ENCODE measurements around the gene PSEN1.
A peak's percentile ranks its signal among the peaks of the same experiment; 100 is the strongest.

Gene PSEN1

GRCh38 chr14:73242357-73242901 lies 106.1 kb downstream of the PSEN1 start:
- DNase-seq: no peak

DNA sequence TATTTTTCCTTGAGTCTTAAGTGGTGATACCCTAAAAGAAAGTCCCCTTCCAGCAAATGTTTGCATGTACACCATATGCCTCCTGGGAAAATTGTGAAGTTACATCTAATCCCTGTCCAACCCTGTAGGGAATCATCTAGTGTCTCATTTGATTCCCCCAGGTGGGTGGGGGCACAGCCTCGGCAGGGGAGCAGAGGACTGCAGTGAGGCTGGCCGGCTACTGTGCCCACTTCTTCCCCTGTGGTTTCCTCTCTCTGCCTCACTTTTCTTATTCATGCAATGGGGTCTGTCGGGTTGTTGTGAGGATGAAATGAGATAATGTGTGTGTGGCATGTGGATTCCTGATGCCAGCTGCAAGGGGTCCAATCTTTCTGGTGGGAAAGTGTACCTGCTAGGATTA lies 107.0 kb downstream of the PSEN1 start:
- DNase-seq: no peak

GRCh38 chr14:73243748-73244147 lies 107.4 kb downstream of the PSEN1 start:
- no peak for DNase-seq

- no peak for DNase-seq
Observed at GRCh38 chr14:73244541-73245290, 108.4 kb downstream of the PSEN1 start.

GRCh38 chr14:73245480-73246325 lies 109.4 kb downstream of the PSEN1 start:
- DNase-seq: peak; percentile 48

DNA sequence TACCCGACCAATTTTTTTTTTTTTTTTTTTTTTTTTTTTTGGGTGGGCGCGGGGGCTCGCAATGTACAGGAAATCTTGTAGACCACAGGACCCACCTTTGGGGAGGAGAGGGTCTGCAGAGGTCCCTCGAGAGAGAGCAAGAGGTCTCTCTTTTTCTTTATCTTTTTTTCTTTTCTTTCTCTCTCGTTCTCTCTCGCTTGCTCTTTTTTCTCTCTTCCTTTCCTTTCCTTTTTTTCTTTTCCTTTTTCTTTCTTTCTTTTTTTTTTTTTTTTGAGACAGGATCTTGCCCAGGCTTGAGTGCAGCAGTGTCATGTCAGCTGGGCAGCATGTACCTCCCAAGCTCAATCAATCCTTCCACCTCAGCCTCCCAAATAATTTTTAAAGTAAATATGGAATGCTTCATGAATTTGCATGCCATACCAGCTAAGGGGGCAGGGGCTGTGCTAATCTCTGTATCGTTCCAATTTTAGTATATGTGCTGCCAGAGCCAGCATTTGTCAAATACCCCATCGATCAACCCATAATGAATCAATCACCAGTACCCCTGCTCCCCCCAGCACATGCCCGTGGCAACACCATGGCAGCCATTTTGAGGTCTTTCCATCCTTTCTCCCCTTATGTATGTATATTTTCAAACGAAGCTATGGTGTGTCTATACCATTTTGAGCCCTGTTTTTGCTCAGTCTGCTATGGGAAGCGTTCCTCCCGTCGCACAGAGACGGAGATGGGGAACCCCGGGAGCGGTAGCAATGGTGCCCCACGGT lies 110.3 kb downstream of the PSEN1 start:
- no peak for DNase-seq

DNA sequence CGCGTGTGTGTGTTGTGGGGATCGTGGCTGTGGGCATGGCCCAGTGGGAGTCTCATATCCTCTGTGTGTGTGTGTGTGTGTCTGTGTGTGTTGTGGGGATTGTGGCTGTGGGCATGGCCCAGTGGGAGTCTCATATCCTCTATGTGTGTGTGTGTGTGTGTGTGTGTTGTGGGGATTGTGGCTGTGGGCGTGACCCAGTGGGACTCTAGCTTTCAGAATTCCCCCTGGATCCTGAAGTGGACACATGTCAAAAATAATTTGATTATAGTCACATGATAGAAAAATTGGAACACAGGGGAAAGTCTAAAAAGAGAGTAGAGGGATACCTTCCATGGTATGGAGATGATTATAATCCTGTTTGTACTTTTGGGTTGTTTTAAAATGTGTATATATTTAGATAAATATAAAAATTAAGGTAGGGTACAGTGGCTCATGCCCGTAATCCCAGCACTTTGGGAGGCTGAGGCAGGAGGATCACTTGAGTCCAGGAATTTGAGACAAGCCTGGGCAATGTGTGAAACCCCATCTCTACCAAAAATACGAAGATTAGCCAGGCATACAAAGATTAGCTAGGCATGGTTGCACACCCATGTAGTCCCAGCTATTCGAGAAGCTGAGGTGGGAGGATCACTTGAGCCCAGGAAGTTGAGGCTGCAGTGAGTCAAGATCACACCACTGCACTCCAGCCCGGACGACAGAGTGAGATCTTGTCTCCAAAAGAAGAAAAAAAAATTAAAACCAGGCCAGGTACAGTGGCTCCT lies 112.0 kb downstream of the PSEN1 start:
- DNase-seq: no peak

DNA sequence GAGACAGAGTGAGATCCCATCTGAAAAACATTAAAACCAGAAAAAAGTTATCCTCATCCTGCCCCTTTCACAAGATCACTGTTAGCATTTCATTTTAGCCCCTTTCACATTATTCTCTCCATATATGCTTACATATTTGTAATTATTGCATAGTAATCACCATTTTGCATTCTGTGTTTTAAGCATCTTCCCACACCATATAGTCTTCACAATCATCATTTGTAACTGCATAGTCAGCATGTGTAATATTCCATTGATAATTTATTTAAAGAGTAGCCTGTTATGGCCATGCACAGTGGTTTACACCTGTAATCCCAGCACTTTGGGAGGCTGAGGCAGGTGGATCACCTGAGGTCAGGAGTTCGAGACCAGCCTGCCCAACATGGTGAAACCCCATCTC lies 112.8 kb downstream of the PSEN1 start:
- no peak for DNase-seq

DNA sequence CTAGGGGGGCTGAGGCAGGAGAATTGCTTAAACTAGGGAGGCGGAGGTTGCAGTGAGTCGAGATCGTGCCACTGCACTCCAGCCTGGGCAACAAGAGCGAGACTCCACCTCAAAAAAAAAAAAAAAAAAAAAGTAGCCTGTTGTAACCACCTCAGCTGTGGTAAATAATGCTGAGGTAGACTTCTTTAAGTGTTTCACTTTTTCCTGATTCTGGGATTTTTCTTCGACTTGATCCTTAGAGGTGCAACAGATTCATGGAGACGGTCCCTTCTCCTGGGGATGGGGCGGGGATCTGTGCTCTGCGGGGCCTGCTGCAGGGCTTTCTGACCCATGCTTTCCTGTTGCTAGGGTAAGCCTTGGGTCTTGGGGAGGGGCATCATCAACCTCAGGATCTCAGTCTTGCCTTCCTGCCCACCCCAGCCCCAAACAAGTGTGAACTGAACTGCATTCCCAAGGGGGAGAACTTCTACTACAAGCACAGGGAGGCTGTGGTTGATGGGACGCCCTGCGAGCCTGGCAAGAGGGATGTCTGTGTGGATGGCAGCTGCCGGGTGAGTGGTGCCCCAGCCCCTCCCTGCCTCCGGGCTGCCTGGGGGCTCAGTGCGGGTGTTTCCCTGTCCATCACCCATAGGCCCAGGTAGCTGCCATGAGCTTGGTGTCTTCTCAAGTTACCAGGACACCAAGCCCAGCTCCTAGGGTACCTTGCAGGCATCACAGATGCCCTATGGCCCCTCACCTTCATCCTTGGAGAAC lies 113.4 kb downstream of the PSEN1 start:
- no peak for DNase-seq

DNA sequence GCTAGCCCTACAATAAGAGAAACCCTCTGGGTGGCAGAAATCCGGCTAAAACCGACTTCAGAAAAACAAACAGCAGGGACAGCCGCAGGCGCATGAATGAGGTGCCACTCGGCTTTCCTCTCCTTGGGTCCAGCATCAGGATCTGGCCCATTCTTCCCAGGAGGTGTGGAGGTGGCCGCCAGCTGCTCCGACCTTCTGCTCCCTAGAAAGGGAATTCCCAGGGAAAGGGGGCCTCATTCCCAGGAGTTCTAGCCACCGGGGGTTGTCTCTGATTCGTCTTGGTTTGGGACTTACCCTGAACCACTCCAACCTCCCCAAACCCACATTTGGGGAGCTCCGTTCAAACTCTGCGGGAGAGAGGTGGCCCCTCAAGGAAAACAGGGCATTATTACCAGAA lies 114.0 kb downstream of the PSEN1 start:
- no peak for DNase-seq

DNA sequence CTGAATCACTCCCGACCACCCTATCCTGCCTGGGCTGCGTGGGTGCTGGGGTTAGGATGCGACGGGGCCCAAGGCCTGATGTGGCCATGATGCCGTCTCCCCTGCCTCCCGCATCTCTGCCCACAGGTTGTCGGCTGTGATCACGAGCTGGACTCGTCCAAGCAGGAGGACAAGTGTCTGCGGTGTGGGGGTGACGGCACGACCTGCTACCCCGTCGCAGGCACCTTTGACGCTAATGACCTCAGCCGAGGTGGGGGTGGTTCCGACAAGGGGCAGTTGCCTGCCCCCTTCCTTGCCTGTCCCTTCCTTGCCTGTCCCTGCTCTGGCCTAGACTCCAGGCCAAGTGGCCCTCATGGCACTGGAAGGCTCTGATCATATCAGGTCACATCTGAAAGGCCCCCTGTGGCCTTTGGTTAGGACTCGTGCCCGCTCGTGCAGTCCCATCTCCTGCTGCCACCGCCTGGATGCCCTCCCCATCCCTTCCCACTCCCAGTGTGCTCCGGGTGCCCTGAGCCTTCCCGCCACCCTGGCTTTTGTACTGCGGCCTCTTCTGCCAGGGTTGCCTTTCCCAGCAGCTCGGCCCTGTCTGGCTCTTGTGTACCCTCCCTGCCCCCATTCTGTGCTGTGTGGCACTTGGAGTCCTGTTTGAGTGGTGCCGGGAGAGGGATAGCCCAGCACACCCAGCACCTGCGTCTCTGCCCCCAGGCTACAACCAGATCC lies 114.6 kb downstream of the PSEN1 start:
- no peak for DNase-seq

GRCh38 chr14:73251516-73252215 lies 115.4 kb downstream of the PSEN1 start:
- DNase-seq: no peak

DNA sequence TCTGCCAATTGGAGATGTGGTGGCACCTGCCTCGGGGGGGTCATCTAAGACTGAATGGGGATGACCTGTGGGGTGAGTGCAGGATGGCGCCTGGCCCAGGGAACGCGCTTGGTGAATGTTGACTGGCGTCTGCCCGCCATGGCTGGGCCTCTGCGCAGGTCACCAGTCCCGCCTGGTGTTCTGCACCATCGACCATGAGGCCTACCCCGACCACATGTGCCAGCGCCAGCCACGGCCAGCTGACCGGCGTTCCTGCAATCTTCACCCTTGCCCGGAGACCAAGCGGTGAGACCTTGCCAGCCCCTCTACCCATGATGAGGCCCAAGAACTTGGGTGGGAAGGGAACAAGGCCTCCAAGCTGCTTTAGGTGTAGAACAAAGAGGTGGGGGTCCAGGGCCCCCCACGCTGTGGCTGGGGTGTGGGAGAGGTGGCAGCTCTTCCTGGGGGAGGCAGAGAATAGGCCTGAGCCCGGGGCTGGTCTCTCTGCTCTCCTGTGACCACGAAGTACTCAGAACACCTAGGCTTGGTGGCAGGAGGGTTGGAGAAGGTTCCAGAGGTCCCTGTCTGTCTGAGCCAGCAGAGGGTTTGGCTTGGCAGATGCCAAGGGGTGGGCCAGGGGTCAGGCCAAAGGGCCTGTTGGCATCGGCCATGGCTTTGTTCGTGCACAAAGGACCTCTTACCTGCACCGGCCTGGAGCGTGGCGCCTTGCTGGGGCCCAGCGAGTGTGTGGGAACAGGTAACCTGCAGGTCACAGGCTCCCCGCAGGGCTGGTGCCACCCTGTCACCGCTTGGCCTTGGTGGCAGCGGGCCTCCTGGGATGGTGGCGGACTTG lies 116.4 kb downstream of the PSEN1 start:
- no peak for DNase-seq

- no peak for DNase-seq
Observed at GRCh38 chr14:73253323-73253610, 117.0 kb downstream of the PSEN1 start.

- no peak for DNase-seq
Observed at GRCh38 chr14:73253721-73254120, 117.4 kb downstream of the PSEN1 start.

DNA sequence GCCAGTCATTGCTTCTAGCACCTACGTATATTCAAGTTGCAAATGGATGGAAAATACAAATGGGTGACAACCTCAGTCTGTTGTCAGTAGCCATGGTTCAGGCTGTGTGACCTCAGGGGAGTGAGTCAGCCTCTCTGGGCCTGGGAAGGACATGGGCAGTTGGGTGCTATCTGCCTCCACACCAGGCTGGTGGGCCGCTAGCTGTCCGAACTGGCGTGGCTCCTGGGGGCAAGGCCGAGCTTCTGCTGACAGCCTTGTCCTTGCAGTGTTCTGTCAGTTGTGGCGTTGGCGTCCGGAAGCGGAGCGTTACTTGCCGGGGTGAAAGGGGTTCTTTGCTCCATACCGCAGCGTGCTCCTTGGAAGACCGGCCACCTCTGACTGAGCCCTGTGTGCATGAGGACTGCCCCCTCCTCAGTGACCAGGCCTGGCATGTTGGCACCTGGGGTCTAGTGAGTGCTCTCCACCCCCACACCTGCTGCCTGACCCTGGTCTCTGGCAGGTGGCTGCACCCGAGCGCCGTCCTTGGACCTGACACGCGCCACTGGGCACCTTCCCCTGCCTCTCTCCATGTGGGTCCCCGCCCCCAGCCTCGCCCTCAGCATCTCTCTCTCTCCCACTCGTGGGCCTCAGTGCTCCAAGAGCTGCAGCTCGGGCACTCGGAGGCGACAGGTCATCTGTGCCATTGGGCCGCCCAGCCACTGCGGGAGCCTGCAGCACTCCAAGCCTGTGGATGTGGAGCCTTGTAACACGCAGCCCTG lies 118.1 kb downstream of the PSEN1 start:
- DNase-seq: no peak

GRCh38 chr14:73255005-73255400 lies 118.7 kb downstream of the PSEN1 start:
- no peak for DNase-seq

DNA sequence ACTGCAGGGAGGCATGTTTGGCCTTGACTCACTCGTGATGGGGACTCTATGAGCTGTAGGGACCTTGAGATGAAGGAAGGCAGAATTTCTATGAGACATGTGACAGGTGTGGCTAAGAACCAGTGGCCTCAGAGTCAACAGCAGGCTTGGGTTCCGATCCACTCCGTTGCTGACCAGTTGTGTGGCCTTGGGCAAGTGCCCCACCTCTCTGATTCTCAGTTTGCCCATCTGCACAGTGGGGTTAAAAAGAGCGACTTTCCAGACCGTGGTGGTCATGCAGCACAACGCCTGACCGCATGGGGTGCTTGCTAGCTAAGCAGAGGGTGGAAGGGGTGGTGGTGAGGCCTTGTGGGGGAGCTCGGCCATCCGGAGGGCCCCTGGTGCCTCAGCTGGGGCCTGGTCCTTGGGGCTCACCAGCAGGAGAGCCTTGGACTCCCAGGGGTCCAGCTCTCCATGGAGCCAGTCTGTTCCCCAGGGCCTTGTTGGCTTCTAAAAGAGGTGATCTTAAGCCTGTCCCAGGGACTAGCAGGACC lies 119.5 kb downstream of the PSEN1 start:
- no peak for DNase-seq

- DNase-seq: no peak
Observed at GRCh38 chr14:73258076-73258475, 121.8 kb downstream of the PSEN1 start.

Measured in eye (tissue), 1 donor.